IMR-90 (cell line): Measurements from ENCODE around the gene PIGM. TPM values are rescaled to one million over a fixed set of nuclear protein-coding genes. Genes with fewer than 3 reads are reported as not detected.

Experiments used
- ATAC-seq: fragments of 200-7000 bp; cut with Tn5 transposase; 2 replicates; pipeline ENCODE4 v1.9.1; 2020; ENCODE audit warnings: low read depth, mild to moderate bottlenecking, moderate library complexity
- BruUV-seq: library from RNA; stranded (reverse); fragments of 400-500 nt; replicated peaks from 2 replicates; lab custom pipeline; 2021; lab: Mats Ljungman, UMichigan
- CTCF ChIA-PET: fragments of 300-600 bp; formaldehyde crosslinking; extraction: SDS; loops from one replicate; lab custom pipeline; 2021; ENCODE audit warnings: antibody characterized with exemption; lab: Yijun Ruan, JAX
- POLR2A ChIA-PET: fragments of 300-600 bp; sonication (Branson Sonifier 250); formaldehyde crosslinking; loops from one replicate; lab custom pipeline; 2022; ENCODE audit warnings: antibody characterized with exemption; ENCODE audit not compliant: unreplicated experiment; lab: Charles Lee
- DNase-seq: peaks from one replicate; pipeline ENCODE4 v3.0.0; 2013
- H2AFZ ChIP-seq: replicated peaks from 2 replicates; pipeline ENCODE3; 2013; ENCODE audit warnings: low read length, mild to moderate bottlenecking; ENCODE audit not compliant: poor library complexity
- H2AK5ac ChIP-seq: 2 replicates; pipeline ENCODE4 v1.6.1; 2013; ENCODE audit warnings: low read depth, low read length, inconsistent platforms
- H2AK9ac ChIP-seq: replicated peaks from 2 replicates; pipeline ENCODE3; 2013; ENCODE audit warnings: mild to moderate bottlenecking, low read depth, low read length, moderate library complexity; ENCODE audit not compliant: poor library complexity
- H2BK120ac ChIP-seq: 2 replicates; pipeline ENCODE4 v1.6.1; 2013; ENCODE audit warnings: low read depth, low read length, inconsistent platforms
- H2BK15ac ChIP-seq: 3 replicates; pipeline ENCODE4 v1.6.1; 2013; ENCODE audit warnings: low read depth, low read length, inconsistent platforms
- H2BK20ac ChIP-seq: 2 replicates; pipeline ENCODE4 v1.6.1; 2013; ENCODE audit warnings: low read depth, mild to moderate bottlenecking, inconsistent platforms, low read length, moderate library complexity
- H2BK5ac ChIP-seq: 2 replicates; pipeline ENCODE4 v1.6.1; 2013; ENCODE audit warnings: mild to moderate bottlenecking, low read depth, low read length, inconsistent platforms; ENCODE audit not compliant: poor library complexity, severe bottlenecking
- H3K14ac ChIP-seq: replicated peaks from 2 replicates; pipeline ENCODE4 v1.6.1; 2013; ENCODE audit warnings: low read depth, low read length, inconsistent platforms
- H3K18ac ChIP-seq: 2 replicates; pipeline ENCODE4 v1.6.1; 2013; ENCODE audit warnings: low read depth, low read length, control low read depth
- H3K23ac ChIP-seq: 2 replicates; pipeline ENCODE4 v1.6.1; 2013; ENCODE audit warnings: low read depth, low read length, inconsistent platforms
- H3K27ac ChIP-seq: 2 replicates; pipeline ENCODE4 v1.5.1; 2013; ENCODE audit warnings: mild to moderate bottlenecking, control low read depth, low read length; ENCODE audit not compliant: insufficient read depth
- H3K27me3 ChIP-seq: 2 replicates; pipeline ENCODE4 v1.6.1; 2013; ENCODE audit warnings: low read length; ENCODE audit not compliant: control insufficient read depth, insufficient read depth
- H3K36me3 ChIP-seq: 2 replicates; pipeline ENCODE4 v1.6.1; 2013; ENCODE audit warnings: low read length, mixed read lengths; ENCODE audit not compliant: control insufficient read depth, insufficient read depth
- H3K4ac ChIP-seq: 2 replicates; pipeline ENCODE4 v1.6.1; 2013; ENCODE audit warnings: low read depth, low read length, inconsistent platforms
- H3K4me1 ChIP-seq: 2 replicates; pipeline ENCODE4 v1.6.1; 2013; ENCODE audit warnings: low read length, mixed read lengths; ENCODE audit not compliant: control insufficient read depth, insufficient read depth
- H3K4me2 ChIP-seq: 2 replicates; pipeline ENCODE4 v1.6.1; 2013; ENCODE audit warnings: low read depth, mild to moderate bottlenecking, control low read depth, low read length, moderate library complexity
- H3K4me3 ChIP-seq: 2 replicates; pipeline ENCODE4 v1.5.1; 2013; ENCODE audit warnings: low read depth, mild to moderate bottlenecking, control low read depth, low read length, moderate library complexity; ENCODE audit not compliant: insufficient read depth
- H3K56ac ChIP-seq: 2 replicates; pipeline ENCODE4 v1.6.1; 2013; ENCODE audit warnings: low read length, inconsistent platforms; ENCODE audit not compliant: insufficient read depth; ENCODE audit errors: extremely low read depth
- H3K79me1 ChIP-seq, 2 experiments: 2 replicates each; pipeline ENCODE4 v1.6.1; 2013; ENCODE audit warnings: low read length in 2 of 2, inconsistent platforms in 1 of 2, low read depth in 1 of 2
- H3K9ac ChIP-seq: 2 replicates; pipeline ENCODE4 v1.6.1; 2013; ENCODE audit warnings: low read depth, low read length, control low read depth
- H3K9me1 ChIP-seq: 2 replicates; pipeline ENCODE4 v1.6.1; 2013; ENCODE audit warnings: low read length, inconsistent platforms; ENCODE audit not compliant: insufficient read depth
- H3K9me3 ChIP-seq: 2 replicates; pipeline ENCODE4 v1.6.1; 2013; ENCODE audit warnings: low read length; ENCODE audit not compliant: control insufficient read depth, insufficient read depth
- H4K20me1 ChIP-seq: 2 replicates; pipeline ENCODE4 v1.6.1; 2013; ENCODE audit warnings: low read length, inconsistent platforms; ENCODE audit not compliant: insufficient read depth
- H4K5ac ChIP-seq: 2 replicates; pipeline ENCODE4 v1.6.1; 2013; ENCODE audit warnings: mild to moderate bottlenecking, low read depth, low read length, control low read depth
- H4K8ac ChIP-seq, 2 experiments: 2 replicates each; pipeline ENCODE4 v1.6.1; 2013; ENCODE audit warnings: low read depth in 2 of 2, low read length in 2 of 2, control low read depth in 1 of 2, inconsistent platforms in 1 of 2
- H4K91ac ChIP-seq: 2 replicates; pipeline ENCODE4 v1.6.1; 2013; ENCODE audit warnings: low read depth, low read length, inconsistent platforms; ENCODE audit not compliant: insufficient read depth
- BHLHE40 ChIP-seq: fragments of 150-350 bp; IDR thresholded peaks from 2 replicates; pipeline ENCODE4 v1.6.1; 2016; ENCODE audit warnings: mild to moderate bottlenecking, low read depth, low read length
- CEBPB ChIP-seq: IDR thresholded peaks from 2 replicates; pipeline ENCODE4 v1.6.1; 2012; ENCODE audit warnings: low read depth, low read length, improper control_type of control experiment
- CHD1 ChIP-seq: IDR thresholded peaks from 2 replicates; pipeline ENCODE4 v1.6.1; 2012; ENCODE audit warnings: low read depth, low read length, improper control_type of control experiment
- FOS ChIP-seq: fragments of 150-350 bp; IDR thresholded peaks from 2 replicates; pipeline ENCODE4 v1.6.1; 2016; ENCODE audit warnings: low read depth, low read length
- MAFK ChIP-seq: IDR thresholded peaks from 2 replicates; pipeline ENCODE4 v1.6.1; 2012; ENCODE audit warnings: low read depth, low read length, improper control_type of control experiment
- MAZ ChIP-seq: IDR thresholded peaks from 2 replicates; pipeline ENCODE4 v1.6.1; 2012; ENCODE audit warnings: low read depth, mild to moderate bottlenecking, low read length, improper control_type of control experiment, moderate library complexity, borderline replicate concordance
- MXI1 ChIP-seq: IDR thresholded peaks from 2 replicates; pipeline ENCODE4 v1.6.1; 2012; ENCODE audit warnings: low read depth, mild to moderate bottlenecking, low read length, moderate library complexity, borderline replicate concordance
- NFE2L2 ChIP-seq: fragments of 150-350 bp; IDR thresholded peaks from 2 replicates; pipeline ENCODE4 v1.6.1; 2016; ENCODE audit warnings: low read depth, mild to moderate bottlenecking, low read length
- POLR2A ChIP-seq: IDR thresholded peaks from 2 replicates; pipeline ENCODE4 v1.6.1; 2012; ENCODE audit warnings: mild to moderate bottlenecking, low read depth, low read length
- RAD21 ChIP-seq: IDR thresholded peaks from 2 replicates; pipeline ENCODE4 v1.6.1; 2012; ENCODE audit warnings: low read length, improper control_type of control experiment
- RCOR1 ChIP-seq: IDR thresholded peaks from 2 replicates; pipeline ENCODE4 v1.6.1; 2012; ENCODE audit warnings: mild to moderate bottlenecking, low read length, improper control_type of control experiment; ENCODE audit not compliant: insufficient replicate concordance
- RFX5 ChIP-seq: IDR thresholded peaks from 2 replicates; pipeline ENCODE4 v1.8.0; 2012; ENCODE audit warnings: low read depth, mild to moderate bottlenecking, low read length, moderate library complexity
- SMC3 ChIP-seq: fragments of 150-350 bp; IDR thresholded peaks from 2 replicates; pipeline ENCODE4 v1.6.1; 2016; ENCODE audit warnings: low read depth, mild to moderate bottlenecking, antibody characterized with exemption, low read length, moderate library complexity
- WGBS, 2 experiments: methylation state at CpG; one replicate each; pipeline versions ENCODE4 v1.1.5 to v1.1.7; 2013; ENCODE audit warnings: missing lambda C conversion rate in 2 of 2; ENCODE audit not compliant: insufficient read length in 1 of 2; ENCODE audit errors: extremely low coverage in 2 of 2; 5-methylcytosine and 5-hydroxymethylcytosine counted together
- dilution Hi-C: fragments of 300-500 bp; cut with HindIII; formaldehyde crosslinking; loops from one replicate; pipeline ENCODE4 v1.14.3; 2018; ENCODE audit warnings: low sequenced_read_pairs; ENCODE audit not compliant: unreplicated experiment
- in situ Hi-C: fragments of 300-500 bp; cut with MboI; formaldehyde crosslinking; loops from 3 replicates; pipeline ENCODE4 v1.14.3; 2019; ENCODE audit warnings: low sequenced_read_pairs, inconsistent platforms, mixed read lengths
- intact Hi-C: fragments of 100-400 bp; cut with micrococcal nuclease; formaldehyde crosslinking; loops from 2 replicates; pipeline ENCODE4 v1.10.0; 2022
- polyA plus RNA-seq, 3 experiments: library from polyadenylated mRNA; depleted of rRNA; stranded (reverse); fragments of >200 nt; gene quantifications; 2 replicates each; pipeline ENCODE4 v1.2.3, GENCODE V29; 2012; ENCODE audit warnings: low replicate concordance in 1 of 3
- total RNA-seq: library from RNA; depleted of rRNA; stranded (reverse); fragments of >200 nt; gene quantifications from 2 replicates; pipeline ENCODE4 v1.2.3, GENCODE V29; 2012
- TF ChIP-seq, protein P1 (sequence below): fragments of 150-350 bp; IDR thresholded peaks from 2 replicates; pipeline ENCODE4 v1.6.1; 2017; ENCODE audit warnings: mild to moderate bottlenecking, antibody characterized with exemption, low read length, low read depth
- TF ChIP-seq, protein P2 (sequence below): conservative IDR thresholded peaks from 2 replicates; pipeline ENCODE4 v1.5.1; 2012; ENCODE audit warnings: mild to moderate bottlenecking, low read depth, low read length, improper control_type of control experiment
- TF ChIP-seq, protein P3 (sequence below): fragments of 150-350 bp; IDR thresholded peaks from 2 replicates; pipeline ENCODE4 v1.6.1; 2016; ENCODE audit warnings: low read depth, mild to moderate bottlenecking, low read length, moderate library complexity, borderline replicate concordance

Gene PIGM
- total and polyA plus RNA-seq, 2 of the 4 experiments (the other 2 are of a cell fraction): 2.9 TPM

DNA sequence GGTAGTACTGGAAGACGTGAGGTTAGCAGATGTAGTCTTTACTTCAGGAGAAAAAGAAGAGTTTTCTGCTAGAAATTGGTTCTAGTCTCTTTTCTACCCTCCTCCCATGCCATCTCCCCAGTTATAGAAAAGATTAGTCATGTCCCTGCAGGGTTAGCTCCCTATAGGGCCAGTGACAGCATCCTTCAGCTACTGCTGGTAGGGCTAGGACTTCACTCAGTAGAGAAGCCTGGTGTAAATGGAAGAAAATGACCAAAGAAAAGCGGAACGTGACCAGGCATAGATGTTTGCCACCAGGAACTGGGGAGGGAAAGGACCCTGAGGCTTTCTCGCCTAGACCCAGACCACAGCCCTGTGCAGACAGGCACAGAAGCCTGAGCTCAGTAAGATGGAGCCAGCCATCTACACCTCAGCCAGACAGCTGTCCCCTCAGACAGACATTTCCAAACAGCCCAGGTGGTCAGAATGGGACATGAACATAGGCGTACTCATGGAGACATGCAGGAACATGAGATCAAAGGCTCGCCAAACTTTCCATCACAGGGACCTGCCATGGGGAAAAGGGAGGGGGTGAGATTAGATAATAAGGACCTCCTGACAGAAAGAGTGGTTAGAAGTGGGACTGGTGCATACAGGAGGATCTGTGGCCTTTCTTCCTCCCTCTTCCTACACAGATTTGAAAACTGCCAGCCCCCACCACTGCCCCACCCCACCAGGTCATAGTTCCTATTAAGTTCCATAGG lies 54.3 kb downstream of the PIGM start:
- peaks cover 3% of the 10 kb centered on the region; the same call in 1 of the 2 replicates for H3K9me1 ChIP-seq
- H3K79me1 ChIP-seq: no peaks in the 10 kb centered on the region
- no peak overlapping the region for H3K4ac ChIP-seq
- H2AK9ac ChIP-seq: no peak overlapping the region
- H2AK5ac ChIP-seq: no peak overlapping the region
- POLR2A ChIA-PET: no interaction called here
- CTCF ChIA-PET: no interaction called here
- intact Hi-C loops: no loop called here
- H3K23ac ChIP-seq: no peak overlapping the region
- ATAC-seq (no peak), DNase-seq (no peak)
- H3K9me3 ChIP-seq: no peaks in the 10 kb centered on the region
- H4K8ac ChIP-seq: no peak overlapping the region
- no peaks in the 10 kb centered on the region for H4K20me1 ChIP-seq
- BruUV-seq: no TSS peak
- peaks cover 8% of the 10 kb centered on the region; the same call in 1 of the 2 replicates for H3K4me1 ChIP-seq
- no peak overlapping the region for H3K27ac ChIP-seq
- no peak overlapping the region for H3K9ac ChIP-seq
- no peaks in the 10 kb centered on the region; the same call in 1 of the 2 replicates for H3K36me3 ChIP-seq
- peaks cover 30% of the 10 kb centered on the region for H3K27me3 ChIP-seq
- no peak overlapping the region for H3K4me3 ChIP-seq
- H3K4me2 ChIP-seq: no peak overlapping the region
- H2AFZ ChIP-seq: no peak overlapping the region
- WGBS, 2 experiments: no CpG with 5 or more reads among the region's 6 CpGs
- H3K14ac ChIP-seq: no peak overlapping the region
- no peak overlapping the region for H3K56ac ChIP-seq
- H4K91ac ChIP-seq: no peak overlapping the region
- H3K18ac ChIP-seq: no peak overlapping the region
- no peak overlapping the region for H4K5ac ChIP-seq
- H2BK5ac ChIP-seq: no peak overlapping the region
- TF ChIP-seq MXI1: no peak
- no peak for TF ChIP-seq POLR2A
- TF ChIP-seq, protein P1, sequence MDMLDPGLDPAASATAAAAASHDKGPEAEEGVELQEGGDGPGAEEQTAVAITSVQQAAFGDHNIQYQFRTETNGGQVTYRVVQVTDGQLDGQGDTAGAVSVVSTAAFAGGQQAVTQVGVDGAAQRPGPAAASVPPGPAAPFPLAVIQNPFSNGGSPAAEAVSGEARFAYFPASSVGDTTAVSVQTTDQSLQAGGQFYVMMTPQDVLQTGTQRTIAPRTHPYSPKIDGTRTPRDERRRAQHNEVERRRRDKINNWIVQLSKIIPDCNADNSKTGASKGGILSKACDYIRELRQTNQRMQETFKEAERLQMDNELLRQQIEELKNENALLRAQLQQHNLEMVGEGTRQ: no peak
- no peak for TF ChIP-seq NFE2L2
- no peak for TF ChIP-seq CHD1
- TF ChIP-seq MAFK: no peak
- TF ChIP-seq, protein P2, sequence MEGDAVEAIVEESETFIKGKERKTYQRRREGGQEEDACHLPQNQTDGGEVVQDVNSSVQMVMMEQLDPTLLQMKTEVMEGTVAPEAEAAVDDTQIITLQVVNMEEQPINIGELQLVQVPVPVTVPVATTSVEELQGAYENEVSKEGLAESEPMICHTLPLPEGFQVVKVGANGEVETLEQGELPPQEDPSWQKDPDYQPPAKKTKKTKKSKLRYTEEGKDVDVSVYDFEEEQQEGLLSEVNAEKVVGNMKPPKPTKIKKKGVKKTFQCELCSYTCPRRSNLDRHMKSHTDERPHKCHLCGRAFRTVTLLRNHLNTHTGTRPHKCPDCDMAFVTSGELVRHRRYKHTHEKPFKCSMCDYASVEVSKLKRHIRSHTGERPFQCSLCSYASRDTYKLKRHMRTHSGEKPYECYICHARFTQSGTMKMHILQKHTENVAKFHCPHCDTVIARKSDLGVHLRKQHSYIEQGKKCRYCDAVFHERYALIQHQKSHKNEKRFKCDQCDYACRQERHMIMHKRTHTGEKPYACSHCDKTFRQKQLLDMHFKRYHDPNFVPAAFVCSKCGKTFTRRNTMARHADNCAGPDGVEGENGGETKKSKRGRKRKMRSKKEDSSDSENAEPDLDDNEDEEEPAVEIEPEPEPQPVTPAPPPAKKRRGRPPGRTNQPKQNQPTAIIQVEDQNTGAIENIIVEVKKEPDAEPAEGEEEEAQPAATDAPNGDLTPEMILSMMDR: no peak
- no peak for TF ChIP-seq MAZ
- TF ChIP-seq SMC3: no peak
- no peak for TF ChIP-seq RCOR1
- TF ChIP-seq, protein P3, sequence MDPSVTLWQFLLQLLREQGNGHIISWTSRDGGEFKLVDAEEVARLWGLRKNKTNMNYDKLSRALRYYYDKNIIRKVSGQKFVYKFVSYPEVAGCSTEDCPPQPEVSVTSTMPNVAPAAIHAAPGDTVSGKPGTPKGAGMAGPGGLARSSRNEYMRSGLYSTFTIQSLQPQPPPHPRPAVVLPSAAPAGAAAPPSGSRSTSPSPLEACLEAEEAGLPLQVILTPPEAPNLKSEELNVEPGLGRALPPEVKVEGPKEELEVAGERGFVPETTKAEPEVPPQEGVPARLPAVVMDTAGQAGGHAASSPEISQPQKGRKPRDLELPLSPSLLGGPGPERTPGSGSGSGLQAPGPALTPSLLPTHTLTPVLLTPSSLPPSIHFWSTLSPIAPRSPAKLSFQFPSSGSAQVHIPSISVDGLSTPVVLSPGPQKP: no peak
- no peak for TF ChIP-seq RAD21
- TF ChIP-seq BHLHE40: no peak
- TF ChIP-seq CEBPB: no peak
- no peak for TF ChIP-seq FOS
- no peak for TF ChIP-seq RFX5
- in situ Hi-C loops: no loop called here
- H2BK15ac ChIP-seq: no peak overlapping the region
- dilution Hi-C loops: no loop called here
- H2BK20ac ChIP-seq: no peak overlapping the region
- no peak overlapping the region for H2BK120ac ChIP-seq
